ENCODE data around the gene ZDHHC5.
"Not testable (repeated sequence)": the region's sequence is repeated elsewhere in the genome, so short reads cannot be mapped to it uniquely, and the experiment has no call there.

The ZDHHC5 gene

DNA sequence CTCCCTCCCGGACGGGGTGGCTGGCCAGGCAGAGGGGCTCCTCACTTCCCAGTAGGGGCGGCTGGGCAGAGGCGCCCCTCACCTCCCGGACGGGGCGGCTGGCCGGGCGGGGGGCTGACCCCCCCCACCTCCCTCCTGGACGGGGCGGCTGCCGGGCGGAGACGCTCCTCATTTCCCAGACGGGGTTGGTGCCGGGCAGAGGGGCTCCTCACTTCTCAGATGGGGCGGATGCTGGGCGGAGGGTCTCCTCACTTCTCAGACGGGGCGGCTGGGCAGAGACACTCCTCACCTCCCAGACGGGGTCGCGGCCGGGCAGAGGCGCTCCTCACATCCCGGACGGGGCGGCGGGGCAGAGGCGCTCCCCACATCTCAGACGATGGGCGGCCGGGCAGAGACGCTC, 48.8 kb downstream of the ZDHHC5 start:
- DNase-seq (ENCODE audit: low read depth in 2 of 2, low spot score in 1 of 2): not testable (repeated sequence)

GRCh38 chr11:57727185-57727584, 59.3 kb downstream of the ZDHHC5 start:
- no peak for DNase-seq (ENCODE audit: low read depth in 2 of 2, low spot score in 1 of 2)

- DNase-seq (ENCODE audit: low read depth in 2 of 2, low spot score in 1 of 2): no peak
Observed at GRCh38 chr11:57728829-57729228, 60.9 kb downstream of the ZDHHC5 start.

DNA sequence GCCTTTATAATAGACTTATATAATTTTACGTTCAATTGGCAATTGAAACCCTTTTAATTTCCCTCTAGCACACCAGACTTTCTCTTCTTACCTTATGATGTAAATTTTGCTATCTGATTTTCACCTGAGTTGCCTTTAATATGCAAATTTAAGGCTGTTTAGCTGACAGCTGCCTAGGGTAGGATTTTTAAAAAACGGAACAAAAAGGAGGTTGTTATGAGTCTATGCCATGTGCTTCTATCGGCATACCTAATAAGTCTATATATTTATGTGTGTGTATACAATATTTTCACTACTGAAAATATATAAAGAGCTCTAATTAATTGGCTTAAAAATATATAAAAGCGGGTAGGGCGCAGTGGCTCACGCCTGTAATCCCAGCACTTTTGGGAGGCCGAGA, 61.6 kb downstream of the ZDHHC5 start:
- DNase-seq (ENCODE audit: low read depth in 2 of 2, low spot score in 1 of 2): no peak

DNA sequence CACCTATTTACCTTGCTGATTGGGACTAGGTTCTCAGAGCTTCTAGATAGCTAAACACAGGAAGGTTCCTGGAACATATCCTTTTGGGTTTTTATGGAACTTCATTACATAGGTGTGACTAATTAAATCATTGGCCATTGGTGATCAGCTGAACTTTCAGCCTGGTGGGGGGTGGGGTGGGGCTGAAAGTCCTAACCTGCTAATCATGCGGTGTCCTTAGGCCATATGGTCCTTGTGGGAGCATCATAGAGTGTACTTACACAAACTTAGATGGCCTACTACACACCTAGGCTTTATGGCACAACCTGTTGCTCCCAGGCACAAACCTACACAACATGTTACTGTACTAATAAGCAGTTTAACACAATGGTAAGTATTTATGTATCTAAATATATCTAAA, 64.7 kb downstream of the ZDHHC5 start:
- no peak for DNase-seq (ENCODE audit: low read depth in 2 of 2, low spot score in 1 of 2)

DNA sequence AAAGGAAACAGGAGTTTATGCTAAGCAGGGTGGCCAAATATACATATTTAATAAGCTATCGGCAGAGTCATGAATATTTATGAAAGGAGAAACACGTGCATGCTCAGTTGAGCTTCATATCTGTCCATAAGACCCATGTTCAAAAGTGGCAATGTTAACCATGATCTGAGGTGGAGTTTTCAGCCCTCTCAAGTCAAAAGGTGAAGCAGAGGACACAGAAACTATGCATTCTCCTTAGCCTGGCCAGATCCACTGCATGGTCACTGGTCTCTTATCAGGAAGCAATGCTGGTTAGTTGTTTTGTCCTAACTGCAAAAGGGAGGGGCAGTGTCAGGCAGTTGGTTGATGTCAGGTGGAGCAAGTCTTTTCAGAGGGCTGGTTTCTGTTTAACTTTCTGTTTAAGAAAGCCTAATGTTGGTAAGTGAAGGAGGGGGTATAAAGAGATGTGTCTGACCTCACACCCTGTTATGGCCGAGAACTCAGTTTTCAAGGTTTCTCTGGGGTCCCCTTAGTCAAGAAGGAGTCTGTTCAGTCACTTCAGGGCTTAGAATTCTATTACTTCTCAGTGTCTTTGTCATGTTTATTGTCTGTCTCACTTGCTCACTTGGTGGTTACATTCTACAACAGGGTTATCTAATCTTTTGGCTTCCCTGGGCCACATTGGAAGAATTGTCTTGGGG, 67.8 kb downstream of the ZDHHC5 start:
- no peak for DNase-seq (ENCODE audit: low read depth in 2 of 2, low spot score in 1 of 2)

- peak; percentile 84 to 87 for DNase-seq (ENCODE audit: low read depth in 2 of 2, low spot score in 1 of 2)
Observed at GRCh38 chr11:57741132-57742086, 73.5 kb downstream of the ZDHHC5 start, which contains the start of gene SELENOH. TSS of gene SELENOH (plus strand) at chr11:57741491. CDS start at chr11:57741596, 105 bp downstream.

GRCh38 chr11:57742087-57742452, 74.2 kb downstream of the ZDHHC5 start:
- no peak for DNase-seq (ENCODE audit: low read depth in 2 of 2, low spot score in 1 of 2)

- no peak for DNase-seq (ENCODE audit: low read depth in 2 of 2, low spot score in 1 of 2)
Observed at GRCh38 chr11:57744357-57744756, 76.4 kb downstream of the ZDHHC5 start.

GRCh38 chr11:57745206-57745605, 77.3 kb downstream of the ZDHHC5 start:
- no peak for DNase-seq (ENCODE audit: low read depth in 2 of 2, low spot score in 1 of 2)

DNA sequence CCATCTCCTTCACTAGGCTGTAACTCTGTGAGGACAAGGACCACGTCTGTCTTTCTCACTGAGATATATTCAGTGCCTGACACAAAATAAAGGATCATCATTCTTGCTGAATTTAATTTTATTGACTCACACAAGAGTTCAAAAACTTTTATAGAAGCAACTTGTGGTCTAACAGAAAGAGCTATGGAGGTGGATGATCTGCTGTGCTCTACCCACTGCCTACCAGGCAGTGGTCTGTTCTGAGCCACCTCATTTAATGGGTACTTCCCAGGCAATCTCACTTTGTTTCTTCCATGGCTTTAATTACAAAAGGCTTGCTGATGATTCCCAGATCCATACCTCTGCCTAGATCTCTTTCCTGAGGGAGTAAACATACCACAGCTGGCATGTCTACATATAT, 79.0 kb downstream of the ZDHHC5 start:
- DNase-seq (ENCODE audit: low read depth in 2 of 2, low spot score in 1 of 2): no peak
